Endothelial cell of umbilical vein (primary cell): Measurements from ENCODE around the gene TMEM191C. TPM values are rescaled to one million over a fixed set of nuclear protein-coding genes. Genes with fewer than 3 reads are reported as not detected.
"Not testable (repeated sequence)": the region's sequence is repeated elsewhere in the genome, so short reads cannot be mapped to it uniquely, and the experiment has no call there.

Experiments
- BruUV-seq: library from RNA; stranded (reverse); fragments of 400-500 nt; replicated peaks from 2 replicates; lab custom pipeline; 2021; lab: Mats Ljungman, UMichigan
- CTCF ChIA-PET: fragments of 300-600, 350-600 bp; sonication (Branson Sonifier 250); formaldehyde crosslinking; loops from one replicate; lab custom pipeline; 2021; ENCODE audit warnings: antibody characterized with exemption, inconsistent platforms; lab: Charles Lee
- POLR2A ChIA-PET: fragments of 300-600, 350-600 bp; sonication (Branson Sonifier 250); formaldehyde crosslinking; loops from one replicate; lab custom pipeline; 2021; ENCODE audit warnings: antibody characterized with exemption, inconsistent platforms; lab: Charles Lee
- DNase-seq: peaks from one replicate; pipeline ENCODE4 v3.0.0-alpha.2; 2011; ENCODE audit warnings: low read depth, low spot score
- FAIRE-seq: peaks from 2 replicates; lab custom pipeline; 2011; peaks lifted over from hg19 to GRCh38; lab: Jason Lieb, UNC
- H2AFZ ChIP-seq: 2 replicates; pipeline ENCODE4 v1.6.0; 2012; ENCODE audit warnings: low read depth, low read length, control low read depth, inconsistent platforms
- H3K27ac ChIP-seq: 2 replicates; pipeline ENCODE4 v1.5.1; 2011; ENCODE audit warnings: low read depth, mild to moderate bottlenecking, control low read depth, low read length, moderate library complexity; ENCODE audit not compliant: insufficient read depth
- H3K27me3 ChIP-seq, 2 experiments: 2 replicates each; pipeline versions ENCODE4 v1.6.0 to v1.6.1; 2011; ENCODE audit warnings: low read length in 2 of 2, mixed read lengths in 1 of 2; ENCODE audit not compliant: control insufficient read depth in 2 of 2, insufficient read depth in 2 of 2
- H3K36me3 ChIP-seq, 2 experiments: 2 replicates in 1 of 2; 3 replicates in 1 of 2; pipeline ENCODE4 v1.5.1; 2011; ENCODE audit warnings: low read length in 2 of 2, mild to moderate bottlenecking in 1 of 2, moderate library complexity in 1 of 2; ENCODE audit not compliant: control insufficient read depth in 2 of 2, insufficient read depth in 2 of 2; ENCODE audit errors: extremely low read depth in 1 of 2
- H3K4me1 ChIP-seq: 3 replicates; pipeline ENCODE4 v1.5.1; 2011; ENCODE audit warnings: mild to moderate bottlenecking, low read length; ENCODE audit not compliant: control insufficient read depth, insufficient read depth; ENCODE audit errors: extremely low read depth
- H3K4me2 ChIP-seq: 2 replicates; pipeline ENCODE4 v1.6.1; 2011; ENCODE audit warnings: low read length, control low read depth, mixed read lengths; ENCODE audit not compliant: insufficient read depth
- H3K4me3 ChIP-seq, 3 experiments: fragments of 200-600 bp in 1 of 3; sonication (generic), shearing (Covaris generic) in 1 of 3; replicated peaks in 1 of 3; 2 replicates each; pipeline ENCODE4 v1.5.1; 2011 to 2016; ENCODE audit warnings: control low read depth in 3 of 3, low read length in 3 of 3, mild to moderate bottlenecking in 2 of 3, inconsistent platforms in 1 of 3, low read depth in 1 of 3, moderate library complexity in 1 of 3; ENCODE audit not compliant: insufficient read depth in 1 of 3
- H3K79me2 ChIP-seq: 2 replicates; pipeline ENCODE4 v1.6.0; 2012; ENCODE audit warnings: low read length, inconsistent platforms; ENCODE audit not compliant: control insufficient read depth, insufficient read depth
- H3K9ac ChIP-seq: replicated peaks from 2 replicates; pipeline ENCODE3; 2011; ENCODE audit warnings: low read length, control low read depth; ENCODE audit not compliant: insufficient read depth; ENCODE audit errors: extremely low read depth
- H3K9me1 ChIP-seq: replicated peaks from 3 replicates; pipeline ENCODE4 v1.6.0; 2011; ENCODE audit warnings: mild to moderate bottlenecking, low read length; ENCODE audit not compliant: control insufficient read depth, insufficient read depth; ENCODE audit errors: extremely low read depth
- H3K9me3 ChIP-seq: replicated peaks from 2 replicates; pipeline ENCODE4 v1.5.1; 2012; ENCODE audit warnings: low read length, inconsistent platforms; ENCODE audit not compliant: control insufficient read depth, insufficient read depth
- H4K20me1 ChIP-seq: replicated peaks from 2 replicates; pipeline ENCODE3; 2011; ENCODE audit warnings: mild to moderate bottlenecking, low read length; ENCODE audit not compliant: control insufficient read depth, insufficient read depth; ENCODE audit errors: extremely low read depth
- dilution Hi-C: fragments of 300-500 bp; cut with MboI; formaldehyde crosslinking; loops from one replicate; pipeline ENCODE4 v1.15.0; 2019; ENCODE audit warnings: low sequenced_read_pairs; ENCODE audit not compliant: extremely low pct_ligation_motif_present
- intact Hi-C: fragments of 100-400 bp; cut with micrococcal nuclease; formaldehyde crosslinking; loops from one replicate; pipeline ENCODE4 v1.10.0; 2022
- polyA plus RNA-seq, 4 experiments: library from polyadenylated mRNA; depleted of rRNA in 3 of 4; stranded (reverse) in 3 of 4; unstranded in 1 of 4; fragments of >200 nt; gene quantifications; 2 replicates each; pipeline versions ENCODE4 v1.2.1 to v1.2.3, GENCODE V29; 2011 to 2012; ENCODE audit warnings: missing spikeins in 1 of 4
- total RNA-seq: library from RNA; stranded (reverse); gene quantifications from 2 replicates; pipeline ENCODE4 v1.2.3, GENCODE V29; 2021

Gene TMEM191C
- total and polyA plus RNA-seq, 2 donors (not counting 3 experiments of a cell fraction or from before 2014, with no cell fraction given), result 0.47 to 1.2 TPM

DNA sequence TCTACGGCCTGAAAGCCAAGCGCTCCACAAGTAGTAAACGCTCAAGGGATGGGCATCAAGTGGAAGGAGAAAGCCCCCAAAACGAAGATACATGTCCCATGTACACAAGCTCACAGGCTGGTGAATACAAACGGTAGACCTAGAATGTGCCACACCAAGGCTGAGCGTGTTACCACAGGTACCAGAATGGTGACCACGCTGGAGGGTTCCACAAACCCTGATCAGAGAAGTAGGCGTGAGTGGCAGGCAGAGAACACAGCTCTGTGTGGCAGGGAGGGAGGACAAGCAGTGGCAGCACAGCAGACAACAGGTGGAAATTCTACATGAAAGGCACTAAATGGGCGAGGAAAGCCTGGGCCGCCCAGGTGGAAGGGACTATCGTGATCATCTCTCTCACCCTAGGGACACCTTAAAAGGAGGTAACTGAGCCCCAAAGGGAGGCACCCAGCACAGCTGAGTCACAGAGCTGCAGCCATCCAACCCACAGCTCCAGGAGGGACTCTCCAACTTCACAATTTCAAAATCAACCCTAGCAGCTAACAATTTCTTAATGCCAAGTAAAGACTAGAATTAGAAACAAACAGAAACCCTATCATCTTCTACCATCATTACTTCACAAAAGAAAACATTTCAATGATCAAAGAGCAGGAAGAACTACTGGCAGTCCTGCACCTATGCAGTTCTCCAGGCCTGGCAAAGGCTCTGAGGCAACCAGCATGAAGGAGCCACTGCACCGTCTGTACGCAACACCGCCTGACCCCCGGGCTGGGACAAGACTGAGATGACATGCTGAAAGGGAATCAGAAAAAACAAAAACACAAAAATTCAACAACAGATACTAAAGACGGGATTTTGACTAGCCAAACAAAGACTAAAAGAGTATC is 32.7 kb downstream of the TMEM191C start:
- DNase-seq, H3K4me2 ChIP-seq, CTCF ChIA-PET, H3K9ac ChIP-seq, dilution Hi-C loops, FAIRE-seq, H3K4me3 ChIP-seq, H2AFZ ChIP-seq, H3K79me2 ChIP-seq, POLR2A ChIA-PET, H3K27me3 ChIP-seq, BruUV-seq, H3K9me1 ChIP-seq, H4K20me1 ChIP-seq, H3K9me3 ChIP-seq, H3K27ac ChIP-seq, intact Hi-C loops, H3K36me3 ChIP-seq, H3K4me1 ChIP-seq: not testable (repeated sequence)

DNA sequence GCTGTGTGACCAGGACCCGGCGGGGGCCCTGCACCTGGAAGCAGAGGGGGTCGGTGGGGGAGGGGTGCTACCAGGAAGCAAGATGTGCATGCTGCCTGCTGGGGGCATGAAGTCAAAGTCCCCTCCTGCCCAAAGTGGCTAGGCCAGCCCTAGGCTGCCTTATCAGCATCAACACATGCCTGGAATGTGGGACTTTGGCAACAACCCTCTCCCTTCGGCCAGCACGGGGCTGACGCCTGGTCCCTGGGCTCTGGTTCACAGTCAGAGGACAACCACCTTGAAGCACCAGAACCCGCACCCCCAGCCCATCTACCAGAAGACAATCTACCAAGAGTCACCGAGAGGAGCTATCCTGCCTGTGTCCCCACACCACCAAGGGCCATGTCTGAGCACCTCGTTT is 43.2 kb downstream of the TMEM191C start:
- H3K79me2 ChIP-seq, H3K27me3 ChIP-seq, H3K4me2 ChIP-seq, CTCF ChIA-PET, H3K4me3 ChIP-seq, H3K9ac ChIP-seq, H3K27ac ChIP-seq, H3K9me3 ChIP-seq, dilution Hi-C loops, H2AFZ ChIP-seq, POLR2A ChIA-PET, H3K36me3 ChIP-seq, intact Hi-C loops, DNase-seq, BruUV-seq, H3K4me1 ChIP-seq, FAIRE-seq, H3K9me1 ChIP-seq, H4K20me1 ChIP-seq: not testable (repeated sequence)

DNA sequence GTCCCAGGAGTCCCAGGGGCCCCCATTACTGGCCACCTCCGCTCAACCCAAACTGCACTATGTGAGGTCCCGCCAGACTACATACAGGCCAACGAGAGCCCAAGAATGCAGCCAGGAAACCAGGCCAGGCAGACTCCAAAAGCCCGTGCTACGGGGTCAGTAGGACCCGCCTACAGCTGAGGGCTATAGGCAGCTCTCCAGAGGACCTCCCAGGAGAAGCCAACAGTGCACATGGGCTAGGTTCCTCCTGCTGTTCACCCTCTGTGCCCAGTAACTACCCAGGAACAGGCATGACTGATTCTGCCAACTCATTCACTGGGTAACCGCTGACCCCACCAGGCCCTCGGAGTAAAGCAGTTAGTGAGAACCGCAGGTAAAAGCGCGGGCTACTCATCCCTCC is 44.8 kb downstream of the TMEM191C start:
- H3K79me2 ChIP-seq, dilution Hi-C loops, H2AFZ ChIP-seq, BruUV-seq, H3K4me2 ChIP-seq, DNase-seq, H3K4me3 ChIP-seq, H4K20me1 ChIP-seq, H3K9me1 ChIP-seq, POLR2A ChIA-PET, intact Hi-C loops, H3K27ac ChIP-seq, H3K9ac ChIP-seq, FAIRE-seq, H3K4me1 ChIP-seq, H3K9me3 ChIP-seq, CTCF ChIA-PET, H3K27me3 ChIP-seq, H3K36me3 ChIP-seq: not testable (repeated sequence)

DNA sequence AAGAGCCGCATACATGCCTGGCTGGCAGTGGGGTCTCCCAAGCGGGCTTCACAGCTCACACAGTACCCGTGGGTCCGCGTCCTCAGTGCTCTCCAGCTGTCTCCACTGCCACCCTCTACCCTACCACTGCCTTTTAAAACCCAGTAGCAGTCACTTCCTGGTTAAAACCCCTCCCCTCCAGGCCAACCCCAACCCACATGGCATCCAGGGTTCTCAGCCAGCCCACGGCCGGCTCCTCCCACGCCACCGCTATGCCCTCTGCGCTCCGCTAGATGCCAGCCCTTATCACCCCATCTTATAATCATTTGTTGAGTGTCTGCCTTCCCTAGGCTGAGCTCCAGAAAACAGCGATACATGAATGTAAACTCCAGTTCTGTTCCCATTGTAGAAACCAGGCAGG is 46.9 kb downstream of the TMEM191C start:
- H3K79me2 ChIP-seq, H3K9me3 ChIP-seq, FAIRE-seq, DNase-seq, H3K4me2 ChIP-seq, POLR2A ChIA-PET, H3K9me1 ChIP-seq, BruUV-seq, H2AFZ ChIP-seq, H3K36me3 ChIP-seq, CTCF ChIA-PET, dilution Hi-C loops, H3K27ac ChIP-seq, H3K9ac ChIP-seq, H3K4me1 ChIP-seq, H3K4me3 ChIP-seq, H4K20me1 ChIP-seq, intact Hi-C loops, H3K27me3 ChIP-seq: not testable (repeated sequence)
